Measurements from ENCODE around the gene ZSWIM6. TPM values are rescaled to one million over a fixed set of nuclear protein-coding genes. Genes with fewer than 3 reads are reported as not detected.

ZSWIM6 gene
- polyA plus RNA-seq, 2 of the 4 experiments (the other 2 are of a cell fraction): 8.9 to 18.0 TPM

DNA sequence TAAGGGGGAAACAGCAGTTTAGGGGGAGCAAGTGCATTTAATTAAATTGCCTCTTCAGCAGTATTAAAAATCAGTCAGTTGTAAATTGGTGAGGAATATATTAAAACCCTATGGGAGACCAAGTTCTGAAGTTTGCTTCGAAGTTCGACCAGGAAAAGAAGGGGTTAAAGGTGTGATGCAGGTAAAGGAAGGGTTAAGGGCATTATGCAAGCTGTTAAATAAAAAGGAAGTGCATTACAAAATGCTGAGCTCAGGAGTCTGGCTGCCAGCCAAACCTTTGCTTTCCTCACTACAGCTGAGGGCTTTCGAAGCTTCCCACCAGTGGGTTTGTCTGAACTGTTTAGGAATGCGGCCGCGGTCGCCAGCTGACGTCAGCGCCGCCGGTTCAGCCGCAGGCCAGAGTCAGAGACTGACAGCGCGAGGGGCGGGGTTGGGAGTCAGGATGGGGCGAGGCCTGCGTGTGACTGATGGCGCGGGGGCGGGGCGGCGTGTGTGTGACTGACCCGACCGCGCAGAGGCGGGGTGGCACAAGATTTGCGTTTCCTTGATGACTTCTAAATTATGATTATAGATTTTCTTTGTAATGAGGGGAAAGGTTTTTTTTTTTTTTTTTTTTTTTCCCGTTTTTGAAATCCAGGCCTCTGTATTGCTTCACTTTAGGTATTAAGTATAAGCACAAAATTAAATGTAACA is 76.6 kb downstream of the ZSWIM6 start (continued):
- TF ChIP-seq RFX5 (IDR thresholded peaks at IDR 0.05): 0 out of 2 replicates have a peak, but pooled peaks have one; percentile 67
- TF ChIP-seq TP53 (CRISPR knock-in tag; IDR thresholded peaks at IDR 0.05): no peak
- peak; percentile 88 for TF ChIP-seq JUNB (IDR thresholded peaks at IDR 0.05)
- TF ChIP-seq HOXB13 (CRISPR knock-in tag; IDR thresholded peaks at IDR 0.05; ENCODE audit: low read depth): no peak
- TF ChIP-seq, protein P1, sequence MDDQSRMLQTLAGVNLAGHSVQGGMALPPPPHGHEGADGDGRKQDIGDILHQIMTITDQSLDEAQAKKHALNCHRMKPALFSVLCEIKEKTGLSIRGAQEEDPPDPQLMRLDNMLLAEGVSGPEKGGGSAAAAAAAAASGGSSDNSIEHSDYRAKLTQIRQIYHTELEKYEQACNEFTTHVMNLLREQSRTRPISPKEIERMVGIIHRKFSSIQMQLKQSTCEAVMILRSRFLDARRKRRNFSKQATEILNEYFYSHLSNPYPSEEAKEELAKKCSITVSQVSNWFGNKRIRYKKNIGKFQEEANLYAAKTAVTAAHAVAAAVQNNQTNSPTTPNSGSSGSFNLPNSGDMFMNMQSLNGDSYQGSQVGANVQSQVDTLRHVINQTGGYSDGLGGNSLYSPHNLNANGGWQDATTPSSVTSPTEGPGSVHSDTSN (IDR thresholded peaks at IDR 0.05): peak; percentile 93
- no peak for TF ChIP-seq PHF8 (IDR thresholded peaks at IDR 0.05; ENCODE audit: borderline replicate concordance, low read depth)
- no peak for TF ChIP-seq KDM5A (IDR thresholded peaks at IDR 0.05)
- no peak for TF ChIP-seq HOXA7 (CRISPR knock-in tag; IDR thresholded peaks at IDR 0.05)
- TF ChIP-seq, protein P2, sequence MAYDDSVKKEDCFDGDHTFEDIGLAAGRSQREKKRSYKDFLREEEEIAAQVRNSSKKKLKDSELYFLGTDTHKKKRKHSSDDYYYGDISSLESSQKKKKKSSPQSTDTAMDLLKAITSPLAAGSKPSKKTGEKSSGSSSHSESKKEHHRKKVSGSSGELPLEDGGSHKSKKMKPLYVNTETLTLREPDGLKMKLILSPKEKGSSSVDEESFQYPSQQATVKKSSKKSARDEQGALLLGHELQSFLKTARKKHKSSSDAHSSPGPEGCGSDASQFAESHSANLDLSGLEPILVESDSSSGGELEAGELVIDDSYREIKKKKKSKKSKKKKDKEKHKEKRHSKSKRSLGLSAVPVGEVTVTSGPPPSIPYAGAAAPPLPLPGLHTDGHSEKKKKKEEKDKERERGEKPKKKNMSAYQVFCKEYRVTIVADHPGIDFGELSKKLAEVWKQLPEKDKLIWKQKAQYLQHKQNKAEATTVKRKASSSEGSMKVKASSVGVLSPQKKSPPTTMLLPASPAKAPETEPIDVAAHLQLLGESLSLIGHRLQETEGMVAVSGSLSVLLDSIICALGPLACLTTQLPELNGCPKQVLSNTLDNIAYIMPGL (CRISPR knock-in tag; IDR thresholded peaks at IDR 0.05; ENCODE audit: borderline replicate concordance): no peak
- TF ChIP-seq, protein P3, sequence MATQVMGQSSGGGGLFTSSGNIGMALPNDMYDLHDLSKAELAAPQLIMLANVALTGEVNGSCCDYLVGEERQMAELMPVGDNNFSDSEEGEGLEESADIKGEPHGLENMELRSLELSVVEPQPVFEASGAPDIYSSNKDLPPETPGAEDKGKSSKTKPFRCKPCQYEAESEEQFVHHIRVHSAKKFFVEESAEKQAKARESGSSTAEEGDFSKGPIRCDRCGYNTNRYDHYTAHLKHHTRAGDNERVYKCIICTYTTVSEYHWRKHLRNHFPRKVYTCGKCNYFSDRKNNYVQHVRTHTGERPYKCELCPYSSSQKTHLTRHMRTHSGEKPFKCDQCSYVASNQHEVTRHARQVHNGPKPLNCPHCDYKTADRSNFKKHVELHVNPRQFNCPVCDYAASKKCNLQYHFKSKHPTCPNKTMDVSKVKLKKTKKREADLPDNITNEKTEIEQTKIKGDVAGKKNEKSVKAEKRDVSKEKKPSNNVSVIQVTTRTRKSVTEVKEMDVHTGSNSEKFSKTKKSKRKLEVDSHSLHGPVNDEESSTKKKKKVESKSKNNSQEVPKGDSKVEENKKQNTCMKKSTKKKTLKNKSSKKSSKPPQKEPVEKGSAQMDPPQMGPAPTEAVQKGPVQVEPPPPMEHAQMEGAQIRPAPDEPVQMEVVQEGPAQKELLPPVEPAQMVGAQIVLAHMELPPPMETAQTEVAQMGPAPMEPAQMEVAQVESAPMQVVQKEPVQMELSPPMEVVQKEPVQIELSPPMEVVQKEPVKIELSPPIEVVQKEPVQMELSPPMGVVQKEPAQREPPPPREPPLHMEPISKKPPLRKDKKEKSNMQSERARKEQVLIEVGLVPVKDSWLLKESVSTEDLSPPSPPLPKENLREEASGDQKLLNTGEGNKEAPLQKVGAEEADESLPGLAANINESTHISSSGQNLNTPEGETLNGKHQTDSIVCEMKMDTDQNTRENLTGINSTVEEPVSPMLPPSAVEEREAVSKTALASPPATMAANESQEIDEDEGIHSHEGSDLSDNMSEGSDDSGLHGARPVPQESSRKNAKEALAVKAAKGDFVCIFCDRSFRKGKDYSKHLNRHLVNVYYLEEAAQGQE (IDR thresholded peaks at IDR 0.05): peak; percentile 40
- TF ChIP-seq RNF2 (IDR thresholded peaks at IDR 0.05; ENCODE audit: borderline replicate concordance, low read depth): no peak
- TF ChIP-seq, protein P4, sequence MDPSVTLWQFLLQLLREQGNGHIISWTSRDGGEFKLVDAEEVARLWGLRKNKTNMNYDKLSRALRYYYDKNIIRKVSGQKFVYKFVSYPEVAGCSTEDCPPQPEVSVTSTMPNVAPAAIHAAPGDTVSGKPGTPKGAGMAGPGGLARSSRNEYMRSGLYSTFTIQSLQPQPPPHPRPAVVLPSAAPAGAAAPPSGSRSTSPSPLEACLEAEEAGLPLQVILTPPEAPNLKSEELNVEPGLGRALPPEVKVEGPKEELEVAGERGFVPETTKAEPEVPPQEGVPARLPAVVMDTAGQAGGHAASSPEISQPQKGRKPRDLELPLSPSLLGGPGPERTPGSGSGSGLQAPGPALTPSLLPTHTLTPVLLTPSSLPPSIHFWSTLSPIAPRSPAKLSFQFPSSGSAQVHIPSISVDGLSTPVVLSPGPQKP (IDR thresholded peaks at IDR 0.05; ENCODE audit: low read depth, low read length): no peak
- no peak for TF ChIP-seq CBX8 (IDR thresholded peaks at IDR 0.05)
- TF ChIP-seq, protein P5, sequence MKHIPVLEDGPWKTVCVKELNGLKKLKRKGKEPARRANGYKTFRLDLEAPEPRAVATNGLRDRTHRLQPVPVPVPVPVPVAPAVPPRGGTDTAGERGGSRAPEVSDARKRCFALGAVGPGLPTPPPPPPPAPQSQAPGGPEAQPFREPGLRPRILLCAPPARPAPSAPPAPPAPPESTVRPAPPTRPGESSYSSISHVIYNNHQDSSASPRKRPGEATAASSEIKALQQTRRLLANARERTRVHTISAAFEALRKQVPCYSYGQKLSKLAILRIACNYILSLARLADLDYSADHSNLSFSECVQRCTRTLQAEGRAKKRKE (CRISPR knock-in tag; IDR thresholded peaks at IDR 0.05; ENCODE audit: low read depth): no peak
- peak; percentile 8 for TF ChIP-seq CHD2 (IDR thresholded peaks at IDR 0.05; ENCODE audit: low read length, partially characterized antibody)
- no peak for TF ChIP-seq POLR2A (IDR thresholded peaks at IDR 0.05; ENCODE audit: low read length)
- no peak for TF ChIP-seq BHLHE40 (IDR thresholded peaks at IDR 0.05; ENCODE audit: low read depth, low read length)
- TF ChIP-seq MAZ (IDR thresholded peaks at IDR 0.05; ENCODE audit: borderline replicate concordance, low read depth, low read length): no peak
- TF ChIP-seq NPAS2 (CRISPR knock-in tag; IDR thresholded peaks at IDR 0.05; ENCODE audit: borderline replicate concordance): no peak
- TF ChIP-seq, protein P6, sequence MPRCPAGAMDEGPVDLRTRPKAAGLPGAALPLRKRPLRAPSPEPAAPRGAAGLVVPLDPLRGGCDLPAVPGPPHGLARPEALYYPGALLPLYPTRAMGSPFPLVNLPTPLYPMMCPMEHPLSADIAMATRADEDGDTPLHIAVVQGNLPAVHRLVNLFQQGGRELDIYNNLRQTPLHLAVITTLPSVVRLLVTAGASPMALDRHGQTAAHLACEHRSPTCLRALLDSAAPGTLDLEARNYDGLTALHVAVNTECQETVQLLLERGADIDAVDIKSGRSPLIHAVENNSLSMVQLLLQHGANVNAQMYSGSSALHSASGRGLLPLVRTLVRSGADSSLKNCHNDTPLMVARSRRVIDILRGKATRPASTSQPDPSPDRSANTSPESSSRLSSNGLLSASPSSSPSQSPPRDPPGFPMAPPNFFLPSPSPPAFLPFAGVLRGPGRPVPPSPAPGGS (IDR thresholded peaks at IDR 0.05): peak; percentile 96
- TF ChIP-seq MAFK (IDR thresholded peaks at IDR 0.05; ENCODE audit: partially characterized antibody): peak; percentile 100
- TF ChIP-seq RAD21 (conservative IDR thresholded peaks at IDR 0.05 in 1 of 2, IDR thresholded peaks at IDR 0.05 in 1 of 2): peak; percentile 21 to 69; a peak in 4 of 5 replicates
- 0 out of 2 replicates have a peak, but pooled peaks have one; percentile 20 for TF ChIP-seq EHF (CRISPR knock-in tag; IDR thresholded peaks at IDR 0.05)
